ENCODE measurements around the gene ZMYND8. TPM values are rescaled to one million over a fixed set of nuclear protein-coding genes. Genes with fewer than 3 reads are reported as not detected.
A peak's percentile ranks its signal among the peaks of the same experiment; 100 is the strongest.
"Not testable (repeated sequence)": the region's sequence is repeated elsewhere in the genome, so short reads cannot be mapped to it uniquely, and the experiment has no call there.

The ZMYND8 gene
- total RNA-seq, 1 donor from 2014 or later: 42.6 TPM

DNA sequence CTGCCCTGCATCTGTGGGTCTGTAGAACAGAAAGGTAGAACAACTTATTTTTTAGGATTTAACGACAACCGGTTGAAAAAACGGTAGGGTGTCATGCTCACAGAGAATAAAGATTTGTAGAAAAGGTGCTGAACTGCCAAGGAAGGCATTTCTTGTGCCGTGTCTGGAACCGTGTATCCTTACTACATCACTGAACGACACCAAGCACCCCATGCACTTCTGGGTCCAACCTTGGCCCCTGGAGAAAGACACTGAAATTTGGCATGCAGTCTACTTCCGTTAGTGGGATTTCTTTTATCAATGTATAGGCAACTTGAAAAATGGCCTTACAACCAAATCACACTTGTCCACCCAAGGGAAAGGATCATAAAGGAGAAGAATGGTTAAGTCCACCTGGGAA is 145.5 kb downstream of the ZMYND8 start:
- Mint-ChIP-seq H3K4me3 (no peak overlapping the region), H3K9me3 (no peaks in the 10 kb centered on the region), H3K4me1 (ENCODE audit: low read depth) (peaks cover 4% of the 10 kb centered on the region), H3K27ac (no peak overlapping the region), H3K27me3 (ENCODE audit: insufficient read depth) (no peaks in the 10 kb centered on the region), H3K36me3 (ENCODE audit: low read depth) (peaks cover 17% of the 10 kb centered on the region)
- intact Hi-C loops (cut with micrococcal nuclease): no loop called here
- no peak for DNase-seq (ENCODE audit: low spot score)

DNA sequence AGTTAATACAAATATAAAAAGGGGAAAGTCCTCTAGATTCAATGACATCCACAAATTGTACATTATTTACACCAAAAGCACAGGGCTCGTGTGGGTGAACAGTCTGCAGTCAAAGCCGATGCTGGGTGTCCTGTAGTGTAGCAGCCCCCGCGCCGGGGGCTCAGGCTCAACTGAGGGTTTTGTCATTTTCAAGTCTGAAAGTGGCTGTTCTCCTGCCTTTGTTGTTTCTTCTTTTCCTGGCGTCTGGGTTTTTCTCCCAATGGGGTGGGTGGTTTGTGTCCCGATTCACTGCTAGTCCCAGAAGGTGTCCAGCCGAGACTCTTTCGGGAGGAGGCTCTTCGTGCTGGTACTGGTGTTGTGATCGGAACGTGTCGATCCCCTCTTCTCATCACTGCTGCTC is 146.0 kb downstream of the ZMYND8 start:
- Mint-ChIP-seq H3K4me3 (no peak overlapping the region), H3K36me3 (ENCODE audit: low read depth) (peaks cover 12% of the 10 kb centered on the region), H3K27ac (no peak overlapping the region), H3K4me1 (ENCODE audit: low read depth) (peaks cover 6% of the 10 kb centered on the region), H3K9me3 (no peaks in the 10 kb centered on the region), H3K27me3 (ENCODE audit: insufficient read depth) (no peaks in the 10 kb centered on the region)
- no peak for DNase-seq (ENCODE audit: low spot score)
- intact Hi-C loops (cut with micrococcal nuclease): no loop called here

DNA sequence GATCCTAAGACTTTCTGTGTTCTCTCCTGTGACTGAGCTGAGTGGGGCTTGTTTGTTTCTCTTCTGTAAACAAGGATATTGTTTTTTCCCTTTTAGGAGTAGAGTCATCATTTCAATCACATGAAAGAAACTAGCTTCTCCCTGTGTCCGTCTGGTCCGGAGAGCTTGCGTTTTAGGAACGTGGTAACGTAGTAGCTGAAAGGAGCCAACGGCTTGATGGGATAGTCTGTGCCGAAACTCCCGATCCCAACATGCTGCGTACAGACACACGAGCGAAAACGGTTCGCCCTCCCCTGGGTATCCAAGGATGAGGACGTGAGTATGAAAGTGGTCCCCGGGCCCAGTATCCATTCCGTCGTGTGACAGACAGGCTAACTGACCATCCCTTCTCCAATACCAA is 146.5 kb downstream of the ZMYND8 start:
- no peak for DNase-seq (ENCODE audit: low spot score)
- Mint-ChIP-seq H3K9me3 (no peaks in the 10 kb centered on the region), H3K36me3 (ENCODE audit: low read depth) (peaks cover 11% of the 10 kb centered on the region), H3K4me3 (no peak overlapping the region), H3K27ac (no peak overlapping the region), H3K4me1 (ENCODE audit: low read depth) (peaks cover 8% of the 10 kb centered on the region), H3K27me3 (ENCODE audit: insufficient read depth) (no peaks in the 10 kb centered on the region)
- intact Hi-C loops (cut with micrococcal nuclease): no loop called here

DNA sequence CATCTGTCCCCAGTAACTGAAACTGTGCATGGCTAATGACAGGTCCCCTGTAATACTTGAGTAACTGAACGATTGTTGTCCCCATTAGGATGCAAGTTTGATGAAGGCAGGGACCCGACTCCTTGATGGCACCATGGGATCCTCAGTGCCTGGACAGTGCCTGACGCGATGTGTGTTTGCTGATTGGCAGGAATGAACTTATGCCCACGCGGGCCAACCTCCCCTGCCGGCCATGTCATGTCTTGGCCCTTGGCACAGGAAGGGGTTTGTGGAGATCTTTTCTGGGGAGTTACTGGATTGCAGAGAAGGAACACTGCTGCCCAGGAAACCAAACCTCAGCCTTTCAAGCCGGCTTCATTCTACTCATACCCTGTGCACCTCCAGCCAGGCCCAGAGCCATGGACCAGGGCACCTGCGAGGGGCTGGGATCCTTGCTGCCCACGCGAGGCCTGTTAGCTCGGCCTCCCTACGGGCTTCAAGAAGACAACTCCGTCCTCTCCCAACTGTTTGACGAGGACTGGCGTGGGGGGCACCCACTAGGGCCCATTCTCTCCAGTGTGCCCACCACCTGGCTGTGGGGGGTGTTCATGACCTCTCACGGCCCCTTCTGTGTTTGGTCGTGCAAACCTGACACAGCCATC is 147.8 kb downstream of the ZMYND8 start:
- Mint-ChIP-seq H3K9me3 (no peaks in the 10 kb centered on the region), H3K4me1 (ENCODE audit: low read depth) (peaks cover 8% of the 10 kb centered on the region), H3K27ac (no peak overlapping the region), H3K27me3 (ENCODE audit: insufficient read depth) (no peaks in the 10 kb centered on the region), H3K36me3 (ENCODE audit: low read depth) (peaks cover 9% of the 10 kb centered on the region), H3K4me3 (no peak overlapping the region)
- intact Hi-C loops (cut with micrococcal nuclease): no loop called here
- no peak for DNase-seq (ENCODE audit: low spot score)

DNA sequence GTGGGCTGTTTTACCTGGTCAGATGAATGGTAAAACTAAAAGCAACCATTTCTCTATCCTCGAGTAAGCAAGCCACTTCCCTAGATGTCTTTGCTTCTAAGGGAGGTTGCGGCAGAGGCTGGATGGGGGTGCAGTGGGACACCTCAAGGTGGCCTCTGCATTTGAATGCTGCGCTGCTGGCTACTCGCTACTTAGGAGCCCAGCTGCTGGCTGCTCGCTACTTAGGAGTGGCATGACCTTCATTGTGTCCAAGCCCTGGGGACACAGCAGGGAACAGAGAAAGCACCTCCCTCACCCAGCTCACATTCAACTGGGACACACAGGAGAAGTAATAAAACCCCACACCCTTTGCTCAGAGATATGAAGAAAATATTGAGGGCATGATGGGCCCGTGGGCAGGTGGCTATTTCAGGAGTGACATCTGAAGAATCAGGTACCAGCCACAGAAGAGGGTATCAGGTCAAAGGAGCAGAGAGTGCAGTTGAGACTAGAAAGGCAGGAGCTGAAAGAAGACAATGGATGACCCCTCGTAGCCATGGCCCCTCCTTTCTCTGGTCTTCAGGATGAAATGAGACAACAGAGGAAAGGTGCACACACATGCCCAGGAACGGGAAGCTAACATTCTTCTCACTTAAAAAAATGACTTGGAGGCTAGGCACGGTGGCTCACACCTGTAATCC is 149.4 kb downstream of the ZMYND8 start:
- no peak overlapping the region for H3K27ac Mint-ChIP-seq
- peaks cover 9% of the 10 kb centered on the region for H3K36me3 Mint-ChIP-seq (ENCODE audit: low read depth)
- intact Hi-C loops (cut with micrococcal nuclease): no loop called here
- no peak for DNase-seq (ENCODE audit: low spot score)
- no peak overlapping the region for H3K4me3 Mint-ChIP-seq
- H3K4me1 Mint-ChIP-seq (ENCODE audit: low read depth): peaks cover 8% of the 10 kb centered on the region
- H3K27me3 Mint-ChIP-seq (ENCODE audit: insufficient read depth): no peaks in the 10 kb centered on the region
- no peaks in the 10 kb centered on the region for H3K9me3 Mint-ChIP-seq

DNA sequence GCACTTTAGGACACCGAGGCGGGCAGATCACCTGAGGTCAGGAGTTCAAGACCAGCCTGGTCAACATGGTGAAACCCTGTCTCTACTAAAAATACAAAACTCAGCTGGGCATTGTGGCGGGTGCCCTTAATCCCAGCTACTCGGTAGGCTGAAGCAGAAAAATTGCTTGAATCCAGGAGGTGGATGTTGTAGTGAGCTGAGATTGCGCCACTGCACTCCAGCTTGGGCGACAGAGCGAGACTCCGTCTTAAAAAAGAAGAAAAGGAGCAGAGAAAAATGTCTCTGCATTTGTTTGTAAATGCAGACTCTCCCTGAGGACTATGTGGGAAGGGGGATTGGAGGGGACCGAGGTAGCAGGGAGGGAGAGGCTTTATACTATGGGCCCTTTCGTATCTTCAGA is 149.9 kb downstream of the ZMYND8 start:
- H3K27me3 Mint-ChIP-seq (ENCODE audit: insufficient read depth); H3K27ac Mint-ChIP-seq; H3K4me3 Mint-ChIP-seq; H3K9me3 Mint-ChIP-seq; H3K36me3 Mint-ChIP-seq (ENCODE audit: low read depth); H3K4me1 Mint-ChIP-seq (ENCODE audit: low read depth); intact Hi-C loops (cut with micrococcal nuclease); DNase-seq (ENCODE audit: low spot score): not testable (repeated sequence)

DNA sequence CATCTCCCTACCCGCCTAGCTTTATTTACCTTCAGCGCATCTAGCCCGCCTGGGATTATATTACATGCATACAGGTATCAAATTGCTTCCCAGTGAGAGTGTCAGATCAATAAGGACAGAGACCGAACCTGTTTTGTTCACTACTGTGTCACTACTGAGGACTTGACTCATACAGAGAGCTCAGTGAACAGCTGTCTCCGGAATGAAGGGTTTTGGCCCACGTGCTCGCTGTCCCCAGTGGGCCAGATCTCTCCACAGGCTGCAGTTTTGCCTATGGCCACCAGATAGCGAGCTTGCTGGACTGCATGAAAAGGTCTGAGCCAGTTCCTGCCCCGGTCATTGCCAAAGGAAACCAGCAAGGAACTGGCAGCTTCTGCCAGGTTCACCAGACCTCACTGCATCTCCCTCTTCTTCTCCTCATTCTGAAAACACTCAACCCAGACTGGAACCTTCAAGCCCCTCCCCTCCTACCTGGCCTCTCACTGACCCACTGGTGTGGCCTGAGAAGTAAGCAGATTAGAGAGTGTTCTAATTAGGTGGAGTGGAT is 150.8 kb downstream of the ZMYND8 start:
- no peaks in the 10 kb centered on the region for H3K9me3 Mint-ChIP-seq
- DNase-seq (ENCODE audit: low spot score): peak; percentile 46
- H3K27ac Mint-ChIP-seq: peak overlapping the region; percentile 63
- peaks cover 9% of the 10 kb centered on the region for H3K36me3 Mint-ChIP-seq (ENCODE audit: low read depth)
- peaks cover 8% of the 10 kb centered on the region for H3K4me1 Mint-ChIP-seq (ENCODE audit: low read depth)
- H3K4me3 Mint-ChIP-seq: no peak overlapping the region
- no peaks in the 10 kb centered on the region for H3K27me3 Mint-ChIP-seq (ENCODE audit: insufficient read depth)
- intact Hi-C loops (cut with micrococcal nuclease): loop anchor here (1.0 kb wide), 1 partner anchor 179 kb away; no protein-coding TSS in a partner anchor

DNA sequence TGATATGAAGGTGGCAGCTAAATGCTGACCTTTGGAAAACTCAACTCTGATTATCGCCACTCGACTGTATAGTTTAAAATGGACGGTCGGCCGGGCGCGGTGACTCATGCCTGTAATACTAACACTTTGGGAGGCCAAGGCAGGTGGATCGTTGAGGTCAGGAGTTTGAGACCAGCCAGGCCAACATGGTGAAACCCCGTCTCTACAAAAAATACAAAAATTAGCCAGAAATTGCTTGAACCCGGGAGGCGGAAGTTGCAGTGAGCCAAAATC is 151.7 kb downstream of the ZMYND8 start:
- H3K4me3 Mint-ChIP-seq; H3K36me3 Mint-ChIP-seq (ENCODE audit: low read depth); H3K4me1 Mint-ChIP-seq (ENCODE audit: low read depth); H3K27ac Mint-ChIP-seq; H3K9me3 Mint-ChIP-seq; H3K27me3 Mint-ChIP-seq (ENCODE audit: insufficient read depth); DNase-seq (ENCODE audit: low spot score): not testable (repeated sequence)
- intact Hi-C loops (cut with micrococcal nuclease): loop anchor here (1.0 kb wide), 1 partner anchor 180 kb away; no protein-coding TSS in a partner anchor

DNA sequence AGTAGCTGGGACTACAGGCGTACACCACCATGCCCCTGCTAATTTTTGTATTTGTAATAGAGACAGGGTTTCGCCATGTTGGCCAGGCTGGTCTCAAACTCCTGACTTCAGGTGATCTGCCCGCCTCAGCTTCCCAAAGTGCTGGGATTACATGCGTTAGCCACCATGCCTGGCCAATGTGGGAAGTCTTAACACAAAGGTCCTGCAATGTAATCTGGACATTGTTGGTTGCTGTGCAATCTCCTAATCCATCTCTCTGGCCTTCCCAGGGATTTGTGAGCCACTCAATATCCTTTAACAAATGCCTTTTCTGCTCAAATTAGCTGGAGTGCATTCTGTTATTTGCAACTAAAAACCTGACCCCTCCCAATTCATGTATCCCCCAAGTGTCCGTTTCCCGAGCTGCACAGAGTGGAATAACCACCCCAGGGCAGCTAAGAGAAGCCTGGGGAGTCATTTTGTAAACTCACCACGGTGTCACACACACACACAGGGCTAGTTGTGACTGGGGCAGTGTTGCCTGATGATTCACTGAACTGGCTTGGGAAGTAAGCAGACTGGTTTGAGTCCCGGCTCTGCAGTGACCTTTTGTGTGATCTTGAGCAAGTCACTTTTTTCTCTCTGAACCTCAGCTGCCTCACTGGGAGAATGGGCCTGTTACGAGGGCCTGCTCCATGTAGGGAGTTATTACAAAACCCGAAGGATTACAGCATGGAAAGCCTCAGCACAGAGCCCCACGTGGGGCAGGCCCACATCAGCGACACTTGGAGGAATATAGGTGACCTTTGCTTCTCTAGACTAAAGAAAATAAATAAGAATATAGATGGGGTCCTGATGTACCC is 152.3 kb downstream of the ZMYND8 start:
- no peaks in the 10 kb centered on the region for H3K27me3 Mint-ChIP-seq (ENCODE audit: insufficient read depth)
- DNase-seq (ENCODE audit: low spot score): no peak
- peaks cover 8% of the 10 kb centered on the region for H3K4me1 Mint-ChIP-seq (ENCODE audit: low read depth)
- H3K27ac Mint-ChIP-seq: no peak overlapping the region
- intact Hi-C loops (cut with micrococcal nuclease): no loop called here
- H3K4me3 Mint-ChIP-seq: no peak overlapping the region
- H3K36me3 Mint-ChIP-seq (ENCODE audit: low read depth): no peaks in the 10 kb centered on the region
- no peaks in the 10 kb centered on the region for H3K9me3 Mint-ChIP-seq

DNA sequence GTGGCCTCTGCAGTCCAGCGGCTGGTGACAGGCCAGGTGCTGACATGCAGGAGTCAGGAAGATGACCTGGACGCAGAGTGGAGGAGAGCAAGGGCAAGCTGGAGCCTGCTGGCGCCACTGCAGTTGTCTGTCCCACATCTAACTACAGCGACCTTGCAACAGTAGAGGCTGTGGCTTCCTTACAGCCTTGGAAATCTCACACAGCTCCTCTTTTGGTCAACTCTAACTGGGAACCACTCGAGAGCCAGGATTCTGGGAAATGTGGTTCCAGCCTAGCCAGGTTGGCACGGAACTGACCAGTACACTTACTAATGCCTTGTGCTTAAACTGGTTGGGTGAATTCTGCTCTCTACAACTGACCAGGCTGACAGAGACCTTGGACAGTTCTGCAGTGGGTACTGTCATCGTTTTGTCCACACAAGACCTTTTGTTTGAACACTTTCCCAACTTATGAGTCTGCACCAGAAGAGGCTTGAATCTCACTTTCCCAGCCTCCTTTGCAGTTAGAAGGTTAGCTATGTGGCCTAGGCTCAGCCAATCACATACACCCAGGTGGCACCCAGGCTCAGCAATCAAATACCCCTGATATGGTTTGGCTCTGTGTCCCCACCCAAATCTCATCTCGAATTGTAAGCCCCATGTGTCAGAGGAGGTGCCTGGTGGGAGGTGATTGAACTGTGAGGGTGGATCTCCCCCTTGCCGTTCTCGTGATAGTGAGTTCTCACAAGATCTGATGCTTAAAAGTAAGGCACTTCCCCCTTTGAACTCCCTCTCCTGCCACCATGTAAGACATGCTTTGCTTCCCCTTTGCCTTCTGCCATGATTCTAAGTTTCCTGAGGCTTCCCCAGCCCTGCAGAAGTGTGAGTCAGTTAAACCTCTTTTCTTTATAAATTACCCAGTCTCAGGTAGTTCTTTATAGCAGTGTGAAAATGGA is 153.5 kb downstream of the ZMYND8 start:
- no peak for DNase-seq (ENCODE audit: low spot score)

DNA sequence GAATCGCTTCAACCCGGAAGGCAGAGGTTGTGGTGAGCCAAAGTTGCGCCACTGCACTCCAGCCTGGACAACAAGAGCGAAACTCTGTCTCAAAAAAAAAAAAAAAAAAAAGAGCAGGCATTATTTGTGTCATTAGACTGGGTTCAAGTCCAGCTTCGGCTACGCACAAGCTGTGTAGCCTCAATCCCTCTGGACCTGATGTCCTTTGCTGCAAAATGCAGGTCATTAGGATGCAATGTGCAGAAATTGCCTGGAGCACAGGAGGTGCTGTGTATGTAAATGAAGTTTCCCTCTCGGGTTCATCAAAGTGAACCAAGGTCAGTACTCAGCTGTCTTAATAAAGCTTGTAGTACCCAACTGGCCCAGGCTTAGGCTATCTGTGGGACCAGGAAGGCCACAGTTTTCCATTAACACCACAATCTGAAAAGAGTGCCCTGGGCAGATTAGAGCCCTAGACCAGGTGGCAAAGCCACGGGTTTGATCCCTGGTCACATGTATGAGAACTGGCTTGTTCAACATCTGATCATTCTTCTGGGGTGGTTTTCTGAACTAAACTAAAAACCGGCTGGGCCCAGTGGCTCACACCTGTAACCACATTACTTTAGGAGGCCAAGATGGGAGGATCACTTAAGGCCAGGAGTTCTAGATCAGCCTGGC is 155.3 kb downstream of the ZMYND8 start:
- Mint-ChIP-seq H3K36me3 (ENCODE audit: low read depth) (no peaks in the 10 kb centered on the region), H3K9me3 (no peaks in the 10 kb centered on the region), H3K4me1 (ENCODE audit: low read depth) (peaks cover 23% of the 10 kb centered on the region), H3K27me3 (ENCODE audit: insufficient read depth) (no peaks in the 10 kb centered on the region), H3K4me3 (no peak overlapping the region), H3K27ac (no peak overlapping the region)
- intact Hi-C loops (cut with micrococcal nuclease): no loop called here
- no peak for DNase-seq (ENCODE audit: low spot score)

More for the DNA sequence above, 153.5 kb downstream of the ZMYND8 start:
- Mint-ChIP-seq H3K27me3 (ENCODE audit: insufficient read depth) (no peaks in the 10 kb centered on the region), H3K4me3 (no peak overlapping the region), H3K36me3 (ENCODE audit: low read depth) (no peaks in the 10 kb centered on the region), H3K27ac (no peak overlapping the region), H3K9me3 (no peaks in the 10 kb centered on the region), H3K4me1 (ENCODE audit: low read depth) (peaks cover 15% of the 10 kb centered on the region)
- intact Hi-C loops (cut with micrococcal nuclease): no loop called here

DNA sequence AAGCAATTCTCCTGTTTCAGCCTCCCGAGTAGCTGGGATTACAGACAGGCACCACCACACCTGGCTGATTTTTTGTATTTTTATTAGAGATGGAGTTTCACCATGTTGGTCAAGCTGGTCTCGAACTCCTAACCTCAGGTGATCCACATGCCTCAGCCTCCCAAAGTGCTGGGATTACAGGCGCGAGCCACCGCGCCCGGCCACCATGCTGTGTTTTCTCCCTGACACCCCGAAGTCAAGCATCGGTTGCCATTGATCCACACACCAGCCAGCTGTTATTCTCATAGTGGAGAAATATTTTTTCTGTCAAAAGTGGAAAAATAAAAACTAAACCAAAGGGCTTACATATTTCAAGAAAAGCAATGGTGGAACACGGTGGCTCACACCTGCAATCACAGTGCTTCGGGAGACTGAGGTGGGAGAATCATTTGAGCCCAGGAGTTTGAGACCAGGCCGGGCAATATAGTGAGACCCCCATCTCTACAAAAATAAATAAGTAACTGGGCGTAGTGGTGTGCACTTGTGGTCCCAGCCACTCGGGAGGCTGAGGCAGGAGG is 157.4 kb downstream of the ZMYND8 start:
- no peak overlapping the region for H3K4me3 Mint-ChIP-seq

More for the DNA sequence above, 157.4 kb downstream of the ZMYND8 start:
- Mint-ChIP-seq H3K9me3 (no peaks in the 10 kb centered on the region), H3K36me3 (ENCODE audit: low read depth) (no peaks in the 10 kb centered on the region), H3K27me3 (ENCODE audit: insufficient read depth) (no peaks in the 10 kb centered on the region), H3K27ac (no peak overlapping the region), H3K4me1 (ENCODE audit: low read depth) (peaks cover 16% of the 10 kb centered on the region)
- intact Hi-C loops (cut with micrococcal nuclease): loop anchor here (1.0 to 5.0 kb wide), 5 partner anchors 74 to 1423 kb away; partner anchors contain the start of gene NCOA3
- no peak for DNase-seq (ENCODE audit: low spot score)
